ENCODE measurements around the gene RAI14.

The RAI14 gene

DNA sequence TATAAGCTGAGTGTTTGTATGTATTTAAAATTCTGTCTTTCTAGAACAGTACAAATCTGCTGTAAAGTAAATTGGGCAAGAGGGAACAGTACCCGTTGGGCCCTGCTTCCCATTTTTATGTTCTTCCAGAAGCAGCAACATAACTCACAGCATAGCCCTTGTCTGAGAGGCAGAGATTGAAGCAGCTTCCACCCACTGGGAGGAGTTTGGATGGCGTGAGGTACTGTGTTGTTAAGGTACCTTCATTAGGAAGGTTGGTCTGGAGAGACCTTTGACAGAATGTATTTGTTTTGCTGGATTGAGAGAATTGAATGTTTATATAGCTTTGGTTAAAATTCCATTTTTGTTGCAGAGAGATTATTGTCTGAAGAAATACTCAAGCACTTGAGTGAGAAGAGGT, 24.8 kb downstream of the RAI14 start:
- DNase-seq: no peak

- no peak for DNase-seq
These were observed 26.9 kb downstream of the RAI14 start for GRCh38 chr5:34682926-34683623.

GRCh38 chr5:34684281-34684979, 28.3 kb downstream of the RAI14 start:
- DNase-seq: no peak

DNA sequence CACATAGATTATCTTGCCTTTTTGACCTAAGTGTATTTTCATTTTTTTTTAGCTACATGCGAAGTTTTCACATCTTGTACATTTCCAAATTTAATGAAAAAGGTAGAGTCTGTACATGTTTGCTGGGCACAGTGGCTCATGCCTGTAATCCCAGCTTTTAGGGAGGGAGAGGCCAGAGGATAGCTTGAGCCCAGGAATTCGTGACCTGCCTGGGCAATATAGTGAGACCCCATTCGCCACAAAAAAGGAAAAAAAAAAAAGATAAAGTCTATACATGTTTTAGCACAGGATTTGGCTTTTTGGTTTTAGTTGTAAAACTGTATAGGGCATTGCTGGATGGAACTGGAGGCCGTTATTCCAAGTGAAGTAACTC, 28.8 kb downstream of the RAI14 start:
- DNase-seq: no peak

DNA sequence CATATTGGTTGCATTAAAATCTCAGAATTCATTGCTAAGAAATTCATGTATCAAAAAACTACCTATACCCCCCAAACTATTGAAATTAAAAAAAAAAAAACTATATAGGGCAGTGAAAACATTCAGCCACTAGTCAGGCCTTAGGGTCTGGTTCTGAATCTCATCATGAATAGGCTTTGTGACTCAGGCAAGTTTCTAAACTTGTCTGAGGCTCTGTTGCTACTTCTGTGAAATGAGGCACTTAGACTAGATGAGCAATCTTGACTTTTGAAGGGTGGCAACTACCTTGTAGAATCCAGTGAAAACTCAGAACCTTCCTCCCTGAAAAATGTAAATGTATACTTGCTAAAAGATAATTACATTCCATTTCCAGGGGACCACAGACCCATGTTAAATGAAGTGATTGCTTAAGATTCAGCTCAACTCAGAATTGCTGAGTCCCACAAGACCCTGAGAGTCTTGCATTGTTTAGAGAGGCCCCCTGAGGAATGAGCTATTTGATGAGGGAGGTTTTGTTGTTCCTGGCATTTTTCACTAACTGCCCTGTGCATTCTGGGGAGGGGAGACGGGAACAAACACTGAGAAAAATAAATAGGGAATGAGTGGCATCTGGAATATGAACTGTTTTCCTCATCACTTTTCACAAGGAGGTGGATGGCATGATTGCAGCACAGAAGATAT, 29.5 kb downstream of the RAI14 start:
- no peak for DNase-seq

DNA sequence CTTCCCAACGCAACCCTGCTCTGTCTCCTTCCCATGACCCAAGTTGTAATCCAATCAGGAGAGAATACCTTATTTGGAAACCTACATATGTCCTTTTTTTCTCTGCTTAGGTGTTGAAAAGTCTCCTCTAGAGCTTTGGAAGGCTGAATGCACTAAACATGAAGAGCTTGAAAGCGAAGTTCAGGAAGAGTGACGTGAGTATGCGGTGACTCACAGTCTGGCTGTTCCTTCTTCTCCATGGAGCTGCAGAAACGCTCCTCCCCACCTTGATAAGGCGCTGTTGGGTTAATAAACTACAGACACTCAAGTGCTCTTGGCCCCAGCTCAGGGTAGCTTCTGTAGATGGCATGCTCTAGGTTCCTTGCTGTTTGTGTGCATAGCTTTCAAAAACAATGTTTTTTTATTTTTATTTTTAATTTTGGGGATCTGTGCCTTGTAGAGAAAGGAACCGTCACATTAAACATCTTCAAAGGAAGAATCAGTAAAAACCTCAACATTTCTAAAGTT, 30.7 kb downstream of the RAI14 start:
- no peak for DNase-seq

DNA sequence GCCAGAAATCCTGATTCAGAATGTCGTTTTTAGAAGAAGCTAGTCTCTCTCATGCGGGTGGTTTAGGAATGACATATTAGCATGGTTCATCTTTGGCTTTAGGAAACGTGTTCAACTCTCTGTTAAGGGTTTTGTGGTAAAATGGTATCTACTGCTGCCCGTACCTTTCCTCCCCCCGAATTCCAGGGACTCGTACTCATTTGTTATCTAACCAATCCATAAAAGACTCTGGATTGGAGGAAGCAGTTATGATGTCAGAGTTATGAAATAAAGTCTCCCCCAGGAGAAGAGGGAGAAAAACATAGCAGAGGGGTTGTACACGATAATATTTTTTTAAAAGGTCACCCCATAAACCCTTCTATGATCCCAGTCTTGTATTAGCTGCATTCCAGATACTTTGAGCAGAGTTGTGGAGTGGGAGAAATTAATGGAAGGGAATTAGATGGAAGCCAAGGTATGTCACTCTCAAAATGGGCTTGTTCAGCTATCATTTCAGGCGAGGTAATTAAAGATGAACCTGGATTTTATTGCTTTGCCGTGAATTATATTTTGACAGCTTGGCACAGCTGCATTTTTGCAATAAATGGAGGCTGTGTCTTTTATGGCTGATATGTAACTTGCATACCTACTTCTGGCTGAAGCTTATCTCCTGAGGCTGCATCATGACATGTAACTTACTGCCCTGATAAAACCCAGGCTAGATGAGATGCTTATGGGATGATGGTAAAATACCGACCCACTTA, 31.3 kb downstream of the RAI14 start:
- DNase-seq: no peak

DNA sequence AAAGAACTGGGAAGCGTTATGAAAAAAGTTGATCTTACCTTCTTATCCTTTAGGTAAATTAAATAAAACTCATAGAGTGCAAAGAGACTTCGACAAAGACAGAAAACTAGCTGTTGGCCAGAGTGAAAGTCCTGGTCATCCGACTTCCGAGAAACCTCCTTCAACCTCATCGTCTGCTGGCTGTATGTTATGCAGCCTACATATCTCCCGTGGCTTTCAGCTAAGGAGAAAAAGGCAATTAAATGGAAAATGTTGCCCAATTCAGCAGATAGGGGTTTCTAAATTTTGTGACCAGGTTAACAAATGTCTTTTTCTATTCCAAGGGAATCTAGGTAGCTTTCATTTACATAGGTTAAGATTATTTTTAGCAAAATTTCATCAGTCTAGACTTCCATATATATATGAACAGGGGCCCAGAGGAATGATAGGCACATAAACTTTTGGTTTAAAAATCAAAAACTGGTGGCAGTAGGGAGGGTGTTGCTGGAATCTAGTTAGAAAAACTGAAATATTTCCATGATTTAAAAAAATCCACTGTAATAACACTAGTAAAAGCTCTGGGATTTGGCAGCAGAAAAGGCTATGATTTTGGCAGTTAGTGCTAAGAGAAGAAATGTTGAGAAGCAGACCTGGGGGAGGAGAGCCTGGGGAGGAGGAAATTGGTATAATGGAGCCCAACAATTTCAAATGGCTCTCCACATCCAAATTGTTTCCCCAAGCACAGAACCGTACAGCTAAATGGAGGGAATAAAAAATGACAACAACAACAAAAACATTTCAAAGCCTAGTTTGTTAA, 32.1 kb downstream of the RAI14 start:
- DNase-seq: no peak

GRCh38 chr5:34690301-34690700, 34.2 kb downstream of the RAI14 start:
- no peak for DNase-seq

GRCh38 chr5:34690898-34691297, 34.8 kb downstream of the RAI14 start:
- DNase-seq: no peak

DNA sequence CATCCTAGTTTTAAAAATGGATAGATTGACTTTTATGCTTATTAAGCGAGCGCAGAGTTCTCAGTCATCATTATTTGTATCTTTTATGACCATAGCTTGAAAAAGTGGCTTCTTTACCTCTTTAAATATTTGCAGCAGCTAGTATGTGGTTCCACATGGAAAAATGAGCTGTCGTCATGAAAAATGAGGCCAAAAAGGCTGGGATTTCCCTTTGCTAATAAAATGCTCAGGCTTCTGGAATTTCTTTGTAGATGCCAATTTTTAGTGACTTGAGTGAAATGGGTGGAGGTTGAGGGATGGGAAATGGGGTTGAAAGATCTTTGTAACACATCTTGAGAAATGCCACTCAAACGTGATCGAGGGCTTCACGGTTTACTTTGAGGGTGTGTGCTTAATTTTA, 35.2 kb downstream of the RAI14 start:
- DNase-seq: no peak

DNA sequence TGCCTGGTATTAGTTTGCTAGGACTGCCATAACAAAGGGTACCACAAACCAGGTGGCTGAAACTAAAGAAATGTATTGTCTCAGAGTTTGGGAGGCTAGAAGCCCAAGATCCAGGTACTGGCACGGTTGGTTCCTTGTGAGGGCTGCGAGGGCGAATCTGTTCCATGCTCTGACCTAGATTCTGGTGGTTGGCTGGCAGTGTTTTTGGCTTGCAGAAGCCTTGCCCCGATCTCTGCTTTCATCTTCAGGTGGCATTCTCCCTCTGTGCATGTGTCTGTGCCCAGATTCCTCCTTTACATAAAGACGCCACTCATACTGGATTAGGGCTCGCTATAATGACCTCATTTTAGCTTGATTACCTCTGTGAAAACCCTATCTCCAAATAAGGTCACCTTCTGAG, 36.7 kb downstream of the RAI14 start:
- no peak for DNase-seq

DNA sequence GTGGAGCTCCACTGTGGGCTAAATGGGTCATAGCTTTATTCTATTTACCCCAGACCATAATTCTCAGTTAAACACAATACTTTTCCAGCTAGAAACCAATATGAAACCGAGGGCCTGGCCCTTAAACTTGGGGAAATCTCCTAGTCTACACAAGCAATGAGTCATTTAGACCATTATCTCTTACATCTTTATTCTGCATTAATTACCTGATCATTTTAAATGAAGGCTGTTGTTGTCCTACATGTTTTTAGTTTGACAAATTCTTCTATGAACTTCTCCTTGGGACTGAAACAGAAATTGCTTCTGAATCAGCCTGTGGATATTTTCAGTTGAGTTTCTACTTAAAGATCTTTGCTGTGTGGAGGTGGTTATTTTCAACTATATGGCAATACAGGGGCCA, 37.9 kb downstream of the RAI14 start:
- no peak for DNase-seq

GRCh38 chr5:34694685-34695084, 38.6 kb downstream of the RAI14 start:
- no peak for DNase-seq

- no peak for DNase-seq
These were observed 39.3 kb downstream of the RAI14 start for GRCh38 chr5:34695275-34696027.

- DNase-seq: no peak
These were observed 41.4 kb downstream of the RAI14 start for GRCh38 chr5:34697308-34698108.

DNA sequence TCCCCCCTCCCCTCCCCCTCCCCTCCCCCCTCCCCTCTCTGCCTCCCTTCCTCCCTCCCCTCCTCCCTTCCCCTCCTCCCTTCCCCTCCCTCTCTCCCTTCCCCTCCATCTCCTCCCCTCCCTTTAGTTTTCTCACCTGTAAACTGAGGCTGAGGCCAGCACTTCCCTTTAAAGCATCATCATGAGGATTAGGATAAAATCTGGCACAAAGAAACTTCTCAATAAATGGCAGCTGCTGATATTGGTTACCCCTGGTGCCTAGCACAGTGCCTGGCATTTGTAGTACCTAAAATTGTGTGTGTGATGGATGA, 41.9 kb downstream of the RAI14 start:
- no peak for DNase-seq

GRCh38 chr5:34698754-34699153, 42.6 kb downstream of the RAI14 start:
- no peak for DNase-seq

GRCh38 chr5:34699155-34700077, 43.3 kb downstream of the RAI14 start:
- no peak for DNase-seq

DNA sequence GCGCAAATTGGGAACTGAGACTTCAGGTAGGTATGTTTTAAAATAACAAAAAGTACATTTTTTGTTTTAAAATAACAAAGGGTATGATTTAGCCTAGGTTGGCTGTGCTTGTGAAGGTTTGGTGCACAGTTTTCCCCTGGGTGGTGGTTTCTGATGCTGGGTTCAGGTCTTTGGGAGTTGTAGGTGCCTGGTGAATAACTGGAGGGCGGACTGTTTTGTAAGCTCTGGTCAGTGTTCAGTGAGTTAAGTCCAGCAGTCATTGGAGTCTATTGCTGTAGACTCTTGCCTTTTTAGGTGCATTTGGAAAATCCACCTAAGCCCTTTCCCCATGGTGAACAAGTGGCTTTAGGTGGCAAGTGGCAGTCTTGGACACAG, 43.9 kb downstream of the RAI14 start:
- DNase-seq: no peak

Measured in NK-92 treated with Interleukin-12 subunit alpha and Interleukin-12 subunit beta, amount 100 ng/mL, for 24 hours (cell line).